NCI-H774 (cell line): Measurements from ENCODE around the gene CD36.

Experiments used
- DNase-seq: peaks from one replicate; lab custom pipeline; 2025; lab: John Stamatoyannopoulos, UW

CD36 gene

GRCh38 chr7:80637911-80638765 is at the start of gene CD36:
Gene CD36 (plus strand): TSS chr7:80638642. CDS start chr7:80646741, 8,099 bp downstream.
- no peak for DNase-seq

GRCh38 chr7:80589631-80590030 is 48.8 kb upstream of the CD36 start:
- DNase-seq: no peak

- no peak for DNase-seq
Measured at GRCh38 chr7:80591654-80592053, 46.8 kb upstream of the CD36 start.

GRCh38 chr7:80593869-80594586 is 44.4 kb upstream of the CD36 start:
- no peak for DNase-seq

- no peak for DNase-seq
Measured at GRCh38 chr7:80596933-80597517, 41.4 kb upstream of the CD36 start.

GRCh38 chr7:80597875-80598274 is 40.6 kb upstream of the CD36 start:
- no peak for DNase-seq

GRCh38 chr7:80600046-80600445 is 38.4 kb upstream of the CD36 start:
- DNase-seq: no peak

GRCh38 chr7:80601999-80602398 is 36.4 kb upstream of the CD36 start:
- DNase-seq: no peak

GRCh38 chr7:80603940-80604339 is 34.5 kb upstream of the CD36 start:
- no peak for DNase-seq

GRCh38 chr7:80604436-80604835 is 34.0 kb upstream of the CD36 start:
- DNase-seq: no peak

GRCh38 chr7:80607136-80607535 is 31.3 kb upstream of the CD36 start:
- DNase-seq: no peak

GRCh38 chr7:80608336-80608735 is 30.1 kb upstream of the CD36 start:
- no peak for DNase-seq

GRCh38 chr7:80609751-80610150 is 28.7 kb upstream of the CD36 start:
- no peak for DNase-seq

- no peak for DNase-seq
Measured at GRCh38 chr7:80611353-80611752, 27.1 kb upstream of the CD36 start.

GRCh38 chr7:80611779-80612178 is 26.7 kb upstream of the CD36 start:
- DNase-seq: peak; percentile 46

GRCh38 chr7:80612880-80613279 is 25.6 kb upstream of the CD36 start:
- DNase-seq: no peak

GRCh38 chr7:80613519-80613918 is 24.9 kb upstream of the CD36 start:
- DNase-seq: no peak

GRCh38 chr7:80614851-80615271 is 23.6 kb upstream of the CD36 start:
- DNase-seq: no peak

- DNase-seq: no peak
Measured at GRCh38 chr7:80618096-80618495, 20.3 kb upstream of the CD36 start.

GRCh38 chr7:80619741-80620140 is 18.7 kb upstream of the CD36 start:
- no peak for DNase-seq

GRCh38 chr7:80622541-80622940 is 15.9 kb upstream of the CD36 start:
- no peak for DNase-seq

GRCh38 chr7:80623503-80624252 is 14.8 kb upstream of the CD36 start:
- no peak for DNase-seq
